Measurements from ENCODE around the gene POU6F1. TPM values are rescaled to one million over a fixed set of nuclear protein-coding genes. Genes with fewer than 3 reads are reported as not detected.

The POU6F1 gene
- total RNA-seq, 1 experiment from 2014 or later = 13.3 TPM

- peaks cover 0 to 8% of the 10 kb centered on the region in 2 experiments; a peak in 3 of 4 replicates for H3K4me1 Mint-ChIP-seq
Measured at GRCh38 chr12:51163795-51164194, 54.1 kb downstream of the POU6F1 start.

More at GRCh38 chr12:51163795-51164194, 54.1 kb downstream of the POU6F1 start:
- H3K4me3 Mint-ChIP-seq = no peak overlapping the region
- no peak for TF ChIP-seq CTCF (conservative IDR thresholded peaks at IDR 0.05)
- no peak overlapping the region for H4K5ac ChIP-seq (ENCODE audit: insufficient read length, low read depth, low read length)
- no peaks in the 10 kb centered on the region for H3K27me3 Mint-ChIP-seq (ENCODE audit: low read depth)
- no peak overlapping the region for H2BK12ac ChIP-seq (ENCODE audit: insufficient read length, low read depth, low read length)
- H3K27me3 ChIP-seq (ENCODE audit: insufficient read depth, low read length) = no peaks in the 10 kb centered on the region
- H3K56ac ChIP-seq (ENCODE audit: insufficient read length, low read depth, low read length) = no peak overlapping the region
- H3K9me3 Mint-ChIP-seq = no peaks in the 10 kb centered on the region
- H3K4ac ChIP-seq (ENCODE audit: low read depth, low read length) = no peak overlapping the region
- no peaks in the 10 kb centered on the region for H3K23me2 ChIP-seq (ENCODE audit: insufficient read length, low read depth, low read length, poor library complexity, severe bottlenecking)
- peaks cover 21% of the 10 kb centered on the region; the same call in 1 of the 2 replicates for H3K79me2 ChIP-seq (ENCODE audit: insufficient read depth, low read length)
- H3K36me3 Mint-ChIP-seq (ENCODE audit: insufficient read depth in 1 of 3, low read depth in 3 of 3) = peaks cover 0 to 11% (median 0%) of the 10 kb centered on the region in 3 experiments; a peak in 2 of 7 replicates
- H2AK5ac ChIP-seq (ENCODE audit: insufficient read length, low read length) = no peak overlapping the region
- H3K14ac ChIP-seq (ENCODE audit: insufficient read depth, low read length) = no peak overlapping the region
- H3K18ac ChIP-seq (ENCODE audit: insufficient read length, low read depth, low read length) = no peak overlapping the region
- no peak overlapping the region for H3K9ac ChIP-seq (ENCODE audit: extremely low read depth, insufficient read length, low read length)
- no peak overlapping the region for H3K27ac Mint-ChIP-seq
- WGBS (ENCODE audit: extremely low coverage, insufficient read length, low lambda C conversion rate) = no CpG with 5 or more reads among the region's 3 CpGs
- H3K4me2 ChIP-seq (ENCODE audit: insufficient read depth, insufficient read length, low read length) = no peak overlapping the region
- no peak overlapping the region for H2BK15ac ChIP-seq (ENCODE audit: low read depth, low read length)
- H3K4me1 ChIP-seq (ENCODE audit: insufficient read depth, low read length) = no peaks in the 10 kb centered on the region; the same call in 1 of the 2 replicates
- H2BK120ac ChIP-seq (ENCODE audit: low read depth, low read length, poor library complexity, severe bottlenecking) = no peak overlapping the region
- H3T11ph ChIP-seq (ENCODE audit: low read length) = no peak overlapping the region
- no peaks in the 10 kb centered on the region for H4K20me1 ChIP-seq (ENCODE audit: control insufficient read depth, insufficient read depth, insufficient read length)
- no peak overlapping the region for H2AFZ ChIP-seq (ENCODE audit: low read length)
- H4K91ac ChIP-seq (ENCODE audit: insufficient read length, low read depth, low read length) = no peak overlapping the region
- H2BK20ac ChIP-seq (ENCODE audit: low read depth, low read length, poor library complexity, severe bottlenecking) = no peak overlapping the region
- H3K23ac ChIP-seq (ENCODE audit: insufficient read length, low read depth, low read length) = no peak overlapping the region
- DNase-seq = no peak
- no peak overlapping the region for H2BK5ac ChIP-seq (ENCODE audit: insufficient read length, low read length)
- no peak overlapping the region for H4K8ac ChIP-seq (replicated peaks; ENCODE audit: insufficient read length, low read depth, low read length)
- peaks cover 15% of the 10 kb centered on the region for H3K79me1 ChIP-seq (ENCODE audit: insufficient read depth, low read depth, low read length, poor library complexity, severe bottlenecking)
- no peaks in the 10 kb centered on the region for H3K9me3 ChIP-seq (ENCODE audit: control insufficient read depth, low read depth, low read length)
- H3K27ac ChIP-seq (ENCODE audit: insufficient read length, low read depth, low read length) = no peak overlapping the region

All from H9 (cell line).